ENCODE results near the gene MTUS2.

- TF ChIP-seq, protein P1, sequence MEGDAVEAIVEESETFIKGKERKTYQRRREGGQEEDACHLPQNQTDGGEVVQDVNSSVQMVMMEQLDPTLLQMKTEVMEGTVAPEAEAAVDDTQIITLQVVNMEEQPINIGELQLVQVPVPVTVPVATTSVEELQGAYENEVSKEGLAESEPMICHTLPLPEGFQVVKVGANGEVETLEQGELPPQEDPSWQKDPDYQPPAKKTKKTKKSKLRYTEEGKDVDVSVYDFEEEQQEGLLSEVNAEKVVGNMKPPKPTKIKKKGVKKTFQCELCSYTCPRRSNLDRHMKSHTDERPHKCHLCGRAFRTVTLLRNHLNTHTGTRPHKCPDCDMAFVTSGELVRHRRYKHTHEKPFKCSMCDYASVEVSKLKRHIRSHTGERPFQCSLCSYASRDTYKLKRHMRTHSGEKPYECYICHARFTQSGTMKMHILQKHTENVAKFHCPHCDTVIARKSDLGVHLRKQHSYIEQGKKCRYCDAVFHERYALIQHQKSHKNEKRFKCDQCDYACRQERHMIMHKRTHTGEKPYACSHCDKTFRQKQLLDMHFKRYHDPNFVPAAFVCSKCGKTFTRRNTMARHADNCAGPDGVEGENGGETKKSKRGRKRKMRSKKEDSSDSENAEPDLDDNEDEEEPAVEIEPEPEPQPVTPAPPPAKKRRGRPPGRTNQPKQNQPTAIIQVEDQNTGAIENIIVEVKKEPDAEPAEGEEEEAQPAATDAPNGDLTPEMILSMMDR (conservative IDR thresholded peaks at IDR 0.05; ENCODE audit: low read depth in 2 of 2), result peak; percentile 16 to 31; a peak in 2 of 4 replicates
- TF ChIP-seq POLR2AphosphoS5 (IDR thresholded peaks at IDR 0.05; ENCODE audit: low read depth), result no peak
- no peak for TF ChIP-seq EZH2 (IDR thresholded peaks at IDR 0.05; ENCODE audit: low read depth, unreplicated experiment)
- TF ChIP-seq REST (IDR thresholded peaks at IDR 0.05; ENCODE audit: unreplicated experiment), result no peak
- no peak for TF ChIP-seq CREB1 (CRISPR knock-in tag; IDR thresholded peaks at IDR 0.05; ENCODE audit: low read depth)
- no peak for TF ChIP-seq EZH2phosphoT487 (IDR thresholded peaks at IDR 0.05; ENCODE audit: unreplicated experiment)
- TF ChIP-seq STAT1 (IDR thresholded peaks at IDR 0.05; ENCODE audit: unreplicated experiment), result no peak
These were observed 951 bp upstream of the MTUS2 start for GRCh38 chr13:28819046-28819730.
